Hepatocyte (in vitro differentiated cells): ENCODE measurements around the gene STX4.

Source experiments
- CTCF ChIP-seq: fragments of 200-600 bp; sonication (generic); IDR thresholded peaks from 2 replicates; pipeline ENCODE4 v1.5.1; 2016; ENCODE audit warnings: antibody characterized with exemption, mild to moderate bottlenecking; ENCODE audit not compliant: poor library complexity
- EZH2phosphoT487 ChIP-seq: fragments of 200-600 bp; sonication (generic); IDR thresholded peaks from one replicate; pipeline ENCODE4 v1.6.1; 2018; ENCODE audit warnings: antibody characterized with exemption, mild to moderate bottlenecking, low read depth, moderate library complexity; ENCODE audit not compliant: unreplicated experiment, severe bottlenecking

- TF ChIP-seq CTCF, result no peak
- TF ChIP-seq EZH2phosphoT487, result no peak
Observed at GRCh38 chr16:31023252-31023602, 10.1 kb upstream of the STX4 start.
